HG03095 (cell line): ENCODE data around the gene ZNF672.
"Not testable (repeated sequence)": the region's sequence is repeated elsewhere in the genome, so short reads cannot be mapped to it uniquely, and the experiment has no call there.

Source experiments
- ATAC-seq: cut with Tn5 transposase; IDR thresholded peaks from one replicate; pipeline ENCODE4 v1.9.1; 2021; ENCODE audit warnings: moderate library complexity; ENCODE audit not compliant: unreplicated experiment

The ZNF672 gene

DNA sequence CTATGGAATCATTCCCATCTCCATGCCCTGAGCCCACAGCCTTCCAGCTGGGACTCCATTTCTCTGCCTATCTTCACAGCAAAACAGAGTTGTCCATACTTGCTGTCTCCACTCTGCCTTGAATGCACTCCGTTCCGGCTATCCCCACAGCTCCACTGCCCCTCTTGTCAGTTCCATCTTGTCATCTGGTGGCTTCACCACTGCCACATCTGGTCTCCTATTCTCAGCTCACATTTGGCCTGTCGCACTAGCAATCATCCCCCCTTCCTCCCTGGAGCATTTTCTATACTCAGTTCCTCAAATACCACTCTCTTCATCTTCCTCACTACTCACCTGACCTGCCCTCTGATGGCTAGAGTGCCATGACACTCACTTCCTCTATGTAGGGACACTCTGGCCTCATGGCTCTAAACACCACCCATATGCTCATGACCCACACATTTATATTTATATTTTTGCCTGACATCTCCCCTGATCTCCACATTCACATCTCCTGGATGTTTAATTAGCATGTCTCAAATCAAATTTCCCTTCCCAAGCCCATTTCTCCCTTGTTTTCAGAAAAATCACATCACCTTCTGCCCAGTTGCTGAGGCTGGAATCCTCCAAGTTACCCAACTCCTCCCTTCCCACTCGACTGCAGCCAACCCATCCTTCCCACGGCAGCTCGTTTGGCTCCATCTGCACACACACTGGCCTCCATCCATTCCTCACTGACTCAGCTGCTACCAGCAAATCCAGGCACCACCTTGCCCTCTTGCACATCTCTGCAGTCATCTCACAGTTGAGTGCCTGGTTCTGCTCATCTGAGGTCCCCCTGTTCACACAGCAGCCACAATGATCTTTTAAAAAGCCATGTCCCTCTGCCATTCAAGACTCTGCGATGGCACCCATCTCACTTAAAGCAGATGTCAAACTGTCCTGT lies 14.7 kb downstream of the ZNF672 start:
- ATAC-seq, result no peak

DNA sequence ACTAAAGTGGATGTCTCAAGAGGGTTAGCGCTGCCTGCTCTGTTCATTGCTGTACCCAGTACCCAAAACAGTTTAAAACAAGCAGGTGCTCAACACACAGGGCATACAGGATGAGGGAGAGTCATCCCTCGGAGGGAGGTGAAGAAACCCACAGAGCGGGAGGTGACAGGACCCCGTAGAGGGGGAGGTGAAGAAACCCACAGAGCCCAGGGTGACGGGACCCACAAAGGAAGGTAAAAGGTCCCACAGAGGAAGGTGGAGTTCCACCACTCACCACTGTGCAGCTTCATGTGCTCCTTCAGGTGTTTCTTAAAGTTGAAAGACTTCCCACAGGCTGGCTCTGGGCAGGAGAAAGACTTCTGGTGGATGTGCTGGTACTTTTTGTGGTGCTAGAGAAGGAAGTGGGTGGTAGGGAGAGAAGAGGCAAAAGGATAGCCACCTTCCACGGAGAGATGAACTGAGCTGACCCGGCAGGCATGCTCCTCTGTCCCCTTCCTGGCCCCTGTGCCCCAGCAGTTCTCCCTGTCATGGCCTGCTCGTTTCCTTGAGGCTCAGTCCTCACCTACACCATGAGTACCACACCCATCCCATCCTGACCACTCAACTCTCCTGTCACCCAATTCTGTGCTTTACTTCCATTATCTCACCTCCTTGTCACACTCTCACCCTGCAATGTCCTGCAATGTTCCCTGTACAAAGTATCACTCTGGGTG lies 15.8 kb downstream of the ZNF672 start:
- ATAC-seq, result no peak

DNA sequence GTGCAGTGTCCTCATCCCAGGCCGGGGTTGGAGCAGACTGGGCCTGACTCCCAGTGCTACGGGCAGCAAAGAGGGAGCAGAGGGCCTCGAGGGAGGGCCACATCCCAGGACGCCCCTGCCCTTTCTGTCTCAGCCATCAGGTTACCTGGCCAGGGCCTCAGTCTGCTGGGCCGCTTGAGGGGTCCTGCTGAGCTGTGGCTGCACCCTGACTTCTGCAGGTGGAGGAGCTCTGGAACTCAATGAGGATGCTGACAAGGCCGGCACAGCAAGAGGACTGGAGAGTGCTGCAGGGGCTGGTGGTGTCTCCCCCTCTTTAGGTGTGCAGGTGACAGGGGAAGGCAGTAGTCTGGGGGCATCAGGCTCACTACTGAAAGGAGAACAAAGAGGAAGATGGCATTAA lies 17.6 kb downstream of the ZNF672 start:
- ATAC-seq, result no peak

DNA sequence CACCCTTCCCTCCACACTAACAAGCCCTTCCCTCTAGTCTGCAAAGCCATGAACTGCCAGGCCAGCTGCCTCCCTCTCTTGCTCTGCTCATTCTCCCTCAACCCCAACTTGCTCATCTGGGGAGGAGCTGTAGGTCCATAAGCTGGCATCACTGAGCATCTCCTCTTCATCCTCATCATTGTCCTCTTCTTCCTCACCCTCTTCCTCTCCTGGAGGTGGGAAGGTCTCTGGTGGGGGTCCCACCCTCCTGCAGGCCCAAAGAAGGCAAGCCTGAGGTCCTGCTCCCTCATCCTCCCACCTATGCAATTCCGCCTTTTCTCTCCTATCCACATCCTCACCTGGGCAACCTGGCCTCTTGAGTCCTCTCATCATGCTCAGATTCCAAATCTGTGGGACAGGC lies 18.2 kb downstream of the ZNF672 start:
- no peak for ATAC-seq

DNA sequence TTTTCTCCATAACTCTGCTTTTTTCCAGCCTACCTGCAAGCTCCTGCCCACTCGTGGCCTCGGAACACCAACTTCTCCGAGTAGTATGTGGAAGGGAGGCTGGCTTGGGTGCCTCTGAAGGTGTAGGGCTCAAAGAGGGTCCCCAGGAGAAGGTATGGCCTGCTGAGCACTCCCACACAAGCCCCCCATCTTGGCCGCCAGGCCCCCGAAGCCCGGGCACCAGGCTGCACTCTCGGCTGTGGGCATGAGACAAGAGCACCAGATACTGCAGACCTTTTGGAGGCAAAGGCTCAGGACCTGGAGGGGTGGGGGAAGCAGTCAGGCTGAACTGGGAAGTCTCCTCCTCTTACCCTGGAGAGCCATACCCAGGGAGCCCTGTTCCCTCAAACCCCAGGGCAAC lies 19.2 kb downstream of the ZNF672 start:
- no peak for ATAC-seq

DNA sequence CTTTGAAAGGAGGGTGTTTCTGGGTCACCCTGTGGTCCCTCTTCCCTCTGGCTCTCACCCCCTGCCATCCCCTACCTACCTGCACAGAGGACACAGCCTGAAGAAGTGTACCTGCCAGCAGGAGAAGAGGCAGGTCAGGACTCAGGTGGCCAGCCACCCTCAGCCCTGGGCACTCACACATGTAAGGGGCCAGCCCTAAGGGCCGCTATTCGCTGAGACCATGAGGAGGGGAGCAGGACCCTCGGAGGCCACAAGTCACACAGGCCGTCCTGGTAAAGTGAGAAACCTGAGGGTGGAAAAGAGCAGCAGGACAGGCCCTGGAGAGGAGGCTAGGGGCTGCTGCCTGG lies 19.7 kb downstream of the ZNF672 start:
- ATAC-seq, result no peak

DNA sequence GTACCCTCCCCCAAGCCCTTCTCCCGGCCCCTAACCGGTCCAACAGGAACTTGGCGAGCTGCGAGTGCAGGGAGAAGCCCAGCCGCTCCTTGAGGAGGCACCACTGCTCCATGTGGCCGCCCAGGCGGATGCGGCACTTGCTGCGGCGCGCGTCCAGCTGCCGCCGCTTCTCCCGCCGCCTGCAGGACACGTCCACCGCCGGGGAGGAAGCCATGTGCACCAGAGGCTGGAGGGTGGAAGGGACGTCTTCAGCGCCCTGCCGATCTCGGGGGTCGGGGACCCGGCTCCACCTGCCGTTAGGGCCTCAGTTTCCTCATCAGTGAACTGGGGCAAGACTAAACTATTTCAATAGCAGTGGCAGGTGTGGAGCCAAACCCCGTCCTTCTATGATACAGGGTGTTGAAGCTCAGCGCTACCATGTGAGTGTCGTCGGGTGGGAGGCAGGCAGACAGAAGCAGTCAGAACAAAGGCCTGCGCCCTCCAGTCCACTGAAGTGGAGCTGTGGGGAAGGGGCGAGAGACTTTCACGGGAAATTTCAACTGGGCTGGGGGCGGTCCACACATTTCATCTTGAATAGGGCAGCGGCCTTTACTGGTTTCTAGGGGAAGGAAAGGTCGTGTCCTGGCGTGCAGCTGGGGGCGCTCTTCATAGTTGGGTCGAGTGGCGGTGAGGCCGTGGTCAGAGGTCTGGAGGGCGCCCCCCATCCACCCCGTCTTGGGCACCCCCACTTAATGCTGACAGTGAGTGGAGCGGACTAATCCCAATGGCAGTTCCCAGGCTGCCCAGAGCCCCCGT lies 20.3 kb downstream of the ZNF672 start:
- ATAC-seq, result peak; percentile 31

DNA sequence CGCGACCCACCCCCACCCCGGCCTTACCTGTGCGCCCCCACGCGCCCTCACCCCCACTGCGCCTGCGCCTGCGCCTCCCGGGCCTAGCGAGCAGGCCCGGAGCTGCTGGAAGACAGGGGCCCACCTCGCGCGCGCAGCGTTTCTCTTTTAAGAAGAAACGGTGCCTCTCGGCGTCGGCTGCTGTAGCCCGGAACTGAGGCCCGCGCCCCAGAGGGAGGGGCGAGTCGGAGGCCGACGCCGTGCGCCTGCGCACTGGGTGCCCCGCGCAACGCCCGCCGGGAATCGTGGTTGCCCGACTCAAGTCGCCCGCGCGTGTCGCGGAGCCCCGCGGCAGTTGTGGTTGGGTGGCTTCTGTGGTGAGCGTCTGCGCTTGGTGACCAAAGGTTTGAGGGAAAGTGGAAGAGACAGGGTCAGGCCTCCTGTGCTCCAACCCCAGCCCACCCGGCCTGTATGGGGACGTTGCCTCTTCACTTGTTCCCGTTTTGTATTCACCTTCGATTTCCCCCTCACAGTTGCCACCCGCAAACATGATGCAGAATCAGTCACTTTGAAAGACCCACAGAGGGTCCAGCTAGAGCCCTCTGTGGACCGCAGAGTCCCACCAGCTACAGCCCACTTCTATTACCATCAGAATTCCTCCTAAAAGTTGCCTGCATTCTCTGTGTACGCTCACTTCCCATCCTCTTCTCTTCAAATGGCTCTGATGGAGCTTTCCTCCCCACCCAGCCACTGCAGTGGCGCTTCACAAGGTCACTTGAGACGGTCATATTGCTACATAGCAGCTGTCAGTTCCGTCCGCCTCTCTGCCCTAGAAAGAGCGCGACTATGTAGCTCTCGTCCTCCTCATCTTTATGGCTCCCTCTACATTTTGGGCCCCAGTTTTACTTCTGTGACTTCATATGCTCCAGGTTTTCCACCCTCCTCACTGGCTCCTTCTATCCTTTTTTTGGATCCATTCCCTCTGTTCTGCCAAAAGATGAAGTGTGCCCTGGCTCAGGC lies 21.2 kb downstream of the ZNF672 start, which contains the start of gene ZNF692:
TSS of gene ZNF692 (minus strand) at position 195 of the 999 bp plus-strand sequence. CDS start 776 bp downstream, outside the sequence.
- ATAC-seq, result peak; percentile 67

DNA sequence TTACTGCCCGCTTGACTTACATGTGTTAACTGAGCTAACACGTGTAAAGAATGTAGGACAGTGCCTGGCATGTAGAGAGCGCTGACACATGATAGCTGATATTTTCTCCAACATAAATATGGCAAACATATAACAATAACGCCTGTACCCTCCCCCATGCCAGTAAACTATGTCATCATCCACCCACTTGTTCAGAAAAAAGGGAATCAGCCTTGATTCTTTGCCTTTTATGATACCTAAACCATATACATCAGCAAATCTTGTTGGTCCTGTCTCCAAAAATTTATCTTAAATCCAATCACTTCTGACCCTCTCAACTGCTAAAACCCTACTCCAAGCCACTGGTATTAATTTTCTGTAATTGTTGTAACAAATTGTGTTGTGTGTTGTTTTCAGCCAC lies 22.0 kb downstream of the ZNF672 start:
- ATAC-seq, result no peak

DNA sequence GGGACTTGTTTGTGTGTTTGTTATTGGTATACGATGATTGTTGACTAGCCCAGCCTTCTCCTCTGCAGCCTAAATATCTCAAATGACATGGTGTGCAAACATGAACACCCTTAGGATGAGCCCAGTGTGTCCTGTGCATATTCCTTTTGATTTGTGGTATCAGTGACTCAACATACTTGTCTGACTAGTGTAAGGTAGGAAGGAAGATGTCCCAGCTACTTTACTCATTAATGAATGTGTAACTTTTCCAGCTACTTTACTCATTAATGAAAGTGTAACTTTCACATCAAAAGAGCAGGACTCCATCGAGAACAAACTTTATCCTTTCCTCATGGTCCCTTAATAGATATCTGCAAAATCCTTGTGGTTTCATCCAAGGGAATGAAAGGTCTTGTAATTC lies 23.6 kb downstream of the ZNF672 start:
- ATAC-seq, result no peak

DNA sequence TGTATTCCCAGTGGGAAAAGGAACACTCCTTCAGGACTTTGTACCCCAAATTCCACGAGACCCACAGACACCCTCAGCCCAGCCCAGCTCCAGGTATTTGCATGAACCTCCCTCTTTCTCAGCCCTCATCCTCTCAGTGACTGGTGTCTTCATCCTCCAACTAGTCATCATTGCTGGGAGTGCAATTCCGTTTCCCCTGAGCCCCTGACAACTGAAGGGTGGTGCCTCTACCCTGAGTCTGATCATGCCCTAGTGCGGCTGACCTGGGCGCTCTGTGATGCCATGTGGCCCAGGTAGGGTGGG lies 24.6 kb downstream of the ZNF672 start:
- peak; percentile 5 for ATAC-seq

DNA sequence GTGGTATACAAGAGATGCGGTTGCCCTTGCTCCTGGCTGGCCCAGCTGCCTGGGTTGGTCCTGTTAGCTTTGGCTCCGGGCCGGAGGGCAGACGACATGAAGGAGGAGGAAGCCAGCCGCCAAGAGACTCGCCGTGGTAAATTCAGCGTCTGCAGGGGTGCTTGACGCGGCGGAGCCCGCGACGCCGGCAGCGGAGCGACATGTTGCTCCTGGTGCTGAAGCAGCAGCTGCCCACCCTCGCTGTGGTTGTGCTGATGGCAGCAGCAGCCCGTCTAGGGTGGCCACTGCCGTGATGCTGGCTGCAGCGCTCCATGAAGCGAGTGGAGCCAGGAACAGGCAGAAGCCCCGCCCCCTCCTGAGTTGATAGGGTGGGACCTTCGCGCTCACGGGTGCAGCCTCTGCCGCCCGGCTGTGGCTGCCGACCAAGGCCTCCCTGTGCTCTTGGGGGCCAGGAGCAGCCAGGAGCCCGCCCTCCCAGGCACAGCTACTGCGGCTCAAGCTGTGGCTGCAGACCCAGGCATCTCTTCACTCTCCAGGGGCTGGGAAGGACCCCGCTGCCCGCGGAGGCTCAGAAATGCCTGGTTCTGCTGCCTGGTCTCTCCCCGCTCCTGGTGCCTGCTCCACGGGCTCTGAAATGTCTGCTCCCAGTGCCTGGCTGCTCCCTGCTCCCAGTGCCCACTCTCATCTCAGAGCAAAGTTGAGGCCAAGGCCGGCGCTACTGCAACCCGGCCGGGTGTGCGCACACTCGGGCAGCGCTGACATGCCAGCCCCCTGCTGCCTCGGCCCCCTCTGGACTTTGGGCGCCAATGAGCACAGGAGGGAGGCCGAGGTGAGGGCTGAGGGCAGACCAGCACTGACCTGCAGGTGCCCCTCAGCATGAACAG lies 25.2 kb downstream of the ZNF672 start:
- ATAC-seq, result peak; percentile 57

DNA sequence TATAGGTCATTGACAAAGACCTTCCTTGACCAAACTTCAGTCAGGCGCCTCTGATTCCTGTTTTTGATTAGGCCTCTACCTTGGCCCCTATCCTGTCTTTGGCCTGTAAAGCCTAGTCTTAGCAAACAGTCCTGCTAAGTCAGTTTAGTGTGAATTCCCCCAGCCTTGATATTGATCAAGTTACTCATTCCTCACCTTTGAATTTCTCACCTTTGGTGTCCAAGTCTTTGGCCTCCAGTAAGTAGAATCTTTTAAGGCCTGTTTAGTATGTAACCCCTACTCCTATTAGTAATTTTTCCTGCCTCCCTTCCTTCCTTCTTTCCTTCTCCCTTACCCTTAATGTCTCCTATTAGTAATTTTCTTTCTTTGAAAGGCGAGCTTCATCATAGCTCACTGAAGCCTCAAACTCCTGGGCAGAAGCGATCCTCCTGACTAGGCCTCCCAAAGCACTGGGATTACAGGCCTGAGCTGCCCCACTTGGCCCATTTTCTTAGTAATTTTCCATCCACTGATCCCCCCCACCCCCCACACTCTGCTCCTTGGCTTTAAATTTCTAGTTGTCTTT lies 33.9 kb downstream of the ZNF672 start:
- no peak for ATAC-seq

DNA sequence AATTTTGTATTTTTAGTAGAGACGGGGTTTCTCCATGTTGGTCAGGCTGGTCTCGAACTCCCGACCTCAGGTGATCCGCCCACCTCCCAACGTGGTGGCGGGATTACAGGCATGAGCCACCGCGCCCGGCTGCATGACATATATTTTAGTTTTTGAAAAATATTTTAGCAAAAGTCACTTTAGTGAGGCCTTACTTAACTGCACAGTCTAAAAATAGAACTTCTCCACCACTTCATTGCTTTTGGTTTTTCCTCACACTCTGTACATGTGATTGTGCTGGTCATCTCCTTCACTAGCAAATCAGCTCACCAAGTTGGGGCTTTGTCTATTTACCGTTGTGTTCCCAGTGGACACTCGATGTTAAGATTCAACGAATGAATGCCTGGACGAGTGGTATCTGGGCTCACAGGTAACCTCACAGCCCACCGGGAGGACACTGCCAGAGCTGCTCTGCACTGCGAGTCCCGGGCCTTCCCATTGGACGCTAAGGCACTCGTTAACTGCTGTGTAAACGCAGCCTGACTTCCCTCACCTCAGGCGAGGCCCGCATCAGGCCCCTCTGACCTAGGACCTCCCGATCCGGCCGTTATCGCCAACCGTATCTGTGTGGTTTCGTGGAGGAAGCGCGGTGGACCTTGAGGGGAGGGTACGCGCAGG lies 34.9 kb downstream of the ZNF672 start:
- peak; percentile 40 for ATAC-seq

DNA sequence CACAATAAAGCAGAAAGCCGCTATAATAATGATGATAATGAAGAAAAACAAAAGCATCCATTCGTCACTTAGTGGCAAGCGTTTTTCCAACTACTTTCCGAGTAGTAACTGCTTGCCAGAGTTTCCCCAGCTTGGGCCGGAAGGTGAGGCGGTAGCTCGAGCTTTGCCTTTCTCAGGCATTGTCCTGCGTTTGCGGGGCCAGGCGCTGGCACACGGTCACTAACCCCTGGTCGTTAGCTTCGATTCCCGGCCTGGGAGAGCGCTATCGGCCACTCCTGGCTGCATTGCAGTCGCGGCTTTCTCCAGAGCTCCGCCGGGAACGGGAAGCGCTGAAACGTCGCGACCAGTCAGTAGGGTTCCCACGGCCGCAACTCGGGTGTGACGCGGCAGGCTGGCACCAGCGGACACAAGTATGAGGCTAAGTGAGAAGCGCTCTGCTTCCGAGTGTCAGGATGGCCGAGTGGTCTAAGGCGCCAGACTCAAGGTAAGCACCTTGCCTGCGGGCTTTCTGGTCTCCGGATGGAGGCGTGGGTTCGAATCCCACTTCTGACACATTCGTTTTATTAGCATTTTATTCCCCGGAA lies 35.5 kb downstream of the ZNF672 start:
- peak; percentile 83 for ATAC-seq

DNA sequence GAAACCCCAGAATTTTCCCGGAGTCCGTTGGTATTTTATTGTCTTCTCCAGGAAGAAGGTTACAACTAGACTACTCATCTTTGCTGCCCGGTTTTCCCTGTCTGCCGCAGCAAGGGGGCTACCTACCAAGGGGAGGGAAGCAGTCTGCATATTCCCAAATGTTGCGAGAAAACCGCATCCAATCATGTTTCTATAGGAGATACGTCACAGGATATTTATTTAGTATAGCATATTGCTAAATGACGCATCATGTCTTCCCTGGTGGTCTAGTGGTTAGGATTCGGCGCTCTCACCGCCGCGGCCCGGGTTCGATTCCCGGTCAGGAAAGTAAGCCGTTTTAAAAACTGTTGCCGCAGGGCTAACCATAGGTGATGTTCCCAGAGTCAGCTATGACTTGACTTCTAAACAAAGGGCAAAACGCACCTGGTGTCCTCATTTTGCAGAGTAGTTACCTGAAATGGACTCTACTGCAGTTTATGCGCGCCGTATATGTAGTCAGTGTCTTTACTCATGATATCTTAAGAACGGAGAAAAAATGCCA lies 36.0 kb downstream of the ZNF672 start:
- ATAC-seq, result peak; percentile 59

DNA sequence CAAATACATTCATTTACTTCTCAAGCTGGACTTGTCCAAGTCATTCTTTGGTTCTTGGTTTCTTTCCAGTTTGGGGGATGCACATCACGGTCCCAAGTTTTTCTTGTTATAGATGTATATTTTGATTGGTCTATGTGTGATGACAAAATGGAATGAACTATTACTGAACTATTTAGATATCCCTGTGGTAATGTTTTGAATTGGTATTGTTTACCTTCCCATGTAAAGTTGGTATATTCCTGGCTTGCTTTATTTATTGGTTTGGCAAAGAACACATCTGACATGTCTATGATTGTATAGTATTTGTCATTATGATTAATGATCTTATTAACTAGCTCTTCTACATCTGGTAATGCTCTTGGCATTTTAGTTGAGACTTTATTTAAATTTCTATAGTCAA lies 43.2 kb downstream of the ZNF672 start:
- ATAC-seq, result no peak

DNA sequence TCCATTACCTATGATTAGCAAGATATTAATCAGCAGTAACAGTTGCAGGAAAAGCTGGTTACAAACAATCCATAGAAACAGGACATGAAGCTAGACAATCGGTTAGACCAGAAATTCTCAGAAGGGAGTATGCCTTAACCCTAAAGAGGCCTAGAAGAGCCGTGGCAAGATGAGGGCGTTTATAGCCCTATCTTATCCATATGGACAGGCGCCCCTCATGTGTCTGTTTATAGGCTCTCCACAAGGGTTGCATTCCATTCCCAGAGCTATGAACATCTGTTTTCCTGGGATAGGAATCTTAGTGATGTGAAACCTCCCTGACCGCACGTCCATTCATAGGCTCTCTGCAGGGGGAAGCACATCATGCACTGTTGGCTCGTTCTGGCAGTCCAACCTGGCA lies 44.4 kb downstream of the ZNF672 start:
- not testable (repeated sequence) for ATAC-seq
